SK-N-MC (cell line): Measurements from ENCODE around the gene APMAP.

Source experiments
- DNase-seq: peaks from one replicate; pipeline ENCODE4 v3.0.0-alpha.2; 2011; ENCODE audit warnings: low read depth, low spot score
- H3K27ac ChIP-seq: fragments of 200-600 bp; sonication (generic); 2 replicates; pipeline ENCODE4 v1.5.1; 2016; ENCODE audit warnings: mixed run types
- H3K36me3 ChIP-seq: fragments of 200-600 bp; sonication (generic); 2 replicates; pipeline ENCODE4 v1.6.1; 2017; ENCODE audit warnings: antibody characterized with exemption, low read length, mixed read lengths; ENCODE audit not compliant: insufficient read depth
- H3K4me3 ChIP-seq: fragments of 200-600 bp; sonication (generic); 2 replicates; pipeline ENCODE4 v1.5.1; 2016
- H3K9ac ChIP-seq: fragments of 200-600 bp; sonication (generic); 2 replicates; pipeline ENCODE4 v1.8.0; 2017; ENCODE audit warnings: mixed run types, mixed read lengths; ENCODE audit not compliant: insufficient read length
- H3K9me3 ChIP-seq: fragments of 200-600 bp; sonication (generic); 2 replicates; pipeline ENCODE4 v1.6.1; 2017; ENCODE audit warnings: low read depth, mild to moderate bottlenecking, antibody characterized with exemption, low read length, moderate library complexity, mixed read lengths
- EZH2 ChIP-seq: fragments of 200-600 bp; sonication (generic); IDR thresholded peaks from one replicate; pipeline ENCODE4 v1.6.1; 2017; ENCODE audit warnings: antibody characterized with exemption
- FOXP2 ChIP-seq: optimal IDR thresholded peaks from 2 replicates; pipeline ENCODE3; 2011; ENCODE audit warnings: mild to moderate bottlenecking, moderate library complexity; ENCODE audit not compliant: insufficient read depth; ENCODE audit errors: extremely low read length, control extremely low read depth
- POLR2AphosphoS5 ChIP-seq: IDR thresholded peaks from 2 replicates; pipeline ENCODE4 v1.6.1; 2012; ENCODE audit warnings: mild to moderate bottlenecking, low read depth, low read length, borderline replicate concordance

The APMAP gene

DNA sequence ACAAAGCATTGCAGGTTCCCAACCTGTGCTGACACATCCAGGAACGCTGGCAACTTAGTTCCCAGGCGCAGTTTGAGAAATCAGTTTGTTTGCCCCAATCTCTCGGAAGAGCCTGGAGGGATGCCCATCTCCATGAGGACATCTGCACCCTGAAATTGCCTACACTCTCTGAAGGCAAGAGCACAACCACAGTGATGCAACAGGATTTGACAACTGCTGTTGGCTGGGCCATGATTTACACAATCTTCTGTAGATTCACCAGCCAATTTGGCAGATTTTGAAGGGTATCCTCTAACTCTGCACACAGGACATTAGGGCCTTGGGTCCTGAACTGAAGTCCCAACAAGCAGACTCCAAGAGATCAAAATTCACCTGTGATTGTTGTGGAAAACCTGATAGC is 3.4 kb downstream of the APMAP start:
- Histone ChIP-seq H3K9ac (no peak overlapping the region), H3K27ac (no peak overlapping the region), H3K36me3 (no peaks in the 10 kb centered on the region), H3K9me3 (no peaks in the 10 kb centered on the region), H3K4me3 (no peak overlapping the region)
- DNase-seq = no peak
- TF ChIP-seq FOXP2 (no peak), EZH2 (no peak), POLR2AphosphoS5 (no peak)

- Histone ChIP-seq H3K27ac (no peak overlapping the region), H3K9ac (no peak overlapping the region), H3K36me3 (no peaks in the 10 kb centered on the region), H3K9me3 (no peaks in the 10 kb centered on the region), H3K4me3 (no peak overlapping the region)
- DNase-seq = no peak
- TF ChIP-seq EZH2 (no peak), FOXP2 (no peak), POLR2AphosphoS5 (no peak)
These were observed 4.4 kb downstream of the APMAP start for GRCh38 chr20:24987873-24988835.

GRCh38 chr20:24987244-24987643 is 5.3 kb downstream of the APMAP start:
- no peak overlapping the region for H3K4me3 ChIP-seq
- TF ChIP-seq EZH2 = no peak
- TF ChIP-seq FOXP2 = no peak
- TF ChIP-seq POLR2AphosphoS5 = no peak
- no peak overlapping the region for H3K9ac ChIP-seq
- no peaks in the 10 kb centered on the region for H3K9me3 ChIP-seq
- H3K27ac ChIP-seq = no peak overlapping the region
- 0 out of 2 replicates have a peak, but pooled peaks cover 4% of the 10 kb centered on the region for H3K36me3 ChIP-seq
- DNase-seq = no peak

- TF ChIP-seq POLR2AphosphoS5 (no peak), EZH2 (no peak), FOXP2 (no peak)
- Histone ChIP-seq H3K9ac (no peak overlapping the region), H3K4me3 (no peak overlapping the region), H3K36me3 (peaks cover 4% of the 10 kb centered on the region; the same call in 1 of the 2 replicates), H3K9me3 (no peaks in the 10 kb centered on the region), H3K27ac (no peak overlapping the region)
- no peak for DNase-seq
These were observed 6.0 kb downstream of the APMAP start for GRCh38 chr20:24986436-24987015.

DNA sequence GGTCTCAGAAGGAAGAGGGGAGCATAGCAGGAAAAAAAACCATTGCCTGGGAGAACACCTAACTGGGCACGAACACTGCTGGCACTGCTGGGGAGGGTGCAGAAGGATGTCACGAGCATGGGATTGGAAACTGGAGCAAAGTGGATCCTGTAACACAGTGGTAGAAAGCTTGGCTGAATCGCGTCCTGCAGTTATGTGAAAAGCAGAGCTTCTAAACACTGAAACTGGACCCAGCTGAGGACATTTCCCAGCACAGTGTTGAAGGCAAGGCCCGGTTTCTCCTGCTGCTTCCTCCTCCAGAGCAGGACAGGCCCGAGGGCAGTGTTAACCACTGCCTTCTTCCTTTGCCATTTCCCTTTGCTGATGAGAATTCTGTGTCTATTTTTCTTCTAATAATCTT is 6.7 kb downstream of the APMAP start:
- H3K9me3 ChIP-seq = no peaks in the 10 kb centered on the region
- H3K4me3 ChIP-seq = no peak overlapping the region
- no peak for TF ChIP-seq POLR2AphosphoS5
- no peak for TF ChIP-seq FOXP2
- no peak for TF ChIP-seq EZH2
- DNase-seq = no peak
- no peak overlapping the region for H3K9ac ChIP-seq
- no peak overlapping the region for H3K27ac ChIP-seq
- H3K36me3 ChIP-seq = peaks cover 11% of the 10 kb centered on the region; the same call in 1 of the 2 replicates

- Histone ChIP-seq H3K9ac (no peak overlapping the region), H3K36me3 (peaks cover 18% of the 10 kb centered on the region; the same call in 1 of the 2 replicates), H3K27ac (no peak overlapping the region), H3K9me3 (no peaks in the 10 kb centered on the region), H3K4me3 (no peak overlapping the region)
- TF ChIP-seq FOXP2 (no peak), EZH2 (no peak), POLR2AphosphoS5 (no peak)
- DNase-seq = no peak
These were observed 7.5 kb downstream of the APMAP start for GRCh38 chr20:24984961-24985640.

DNA sequence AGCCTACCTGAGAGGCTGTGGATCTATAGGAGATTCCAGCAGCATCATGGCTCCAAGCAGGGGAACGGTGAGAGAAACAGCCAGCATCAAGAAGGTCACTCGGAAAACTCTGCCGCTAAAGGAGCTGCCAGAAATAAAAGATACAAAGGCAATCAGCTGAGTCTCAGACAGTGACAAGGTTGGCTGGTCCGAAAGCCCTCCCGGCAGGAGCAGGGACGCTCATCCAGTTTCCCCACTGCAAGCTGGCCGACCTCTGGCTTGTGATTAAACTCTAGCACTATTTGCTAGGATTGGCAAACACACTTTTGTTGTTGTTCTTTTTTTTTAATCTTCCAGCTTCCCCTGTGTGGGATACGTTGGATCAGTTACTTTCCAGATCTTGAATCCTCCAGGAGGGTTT is 8.7 kb downstream of the APMAP start:
- H3K4me3 ChIP-seq = no peak overlapping the region
- no peak for DNase-seq
- no peak overlapping the region for H3K27ac ChIP-seq
- H3K9me3 ChIP-seq = no peaks in the 10 kb centered on the region
- H3K9ac ChIP-seq = no peak overlapping the region
- TF ChIP-seq EZH2 = no peak
- TF ChIP-seq FOXP2 = no peak
- no peak for TF ChIP-seq POLR2AphosphoS5
- peaks cover 21% of the 10 kb centered on the region; the same call in 1 of the 2 replicates for H3K36me3 ChIP-seq

DNA sequence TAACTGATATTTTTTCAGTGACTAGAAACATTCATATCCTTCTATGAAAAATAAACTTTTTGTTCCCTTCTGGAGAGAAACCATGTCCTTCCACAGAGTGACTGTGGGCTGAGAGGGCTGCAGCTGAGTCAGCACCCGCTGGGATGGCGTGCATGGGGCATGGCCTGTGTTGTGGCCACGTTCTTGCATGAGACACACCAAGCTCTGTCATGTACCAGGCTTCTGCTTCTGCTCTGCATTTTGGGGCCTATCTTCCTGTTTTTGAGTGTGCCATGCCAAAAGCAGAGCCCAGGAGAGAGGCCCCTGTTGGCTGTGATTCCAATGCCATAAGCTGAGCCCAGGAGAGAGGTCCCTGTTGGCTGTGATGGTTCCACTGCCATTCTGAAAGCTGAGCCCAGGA is 10.8 kb downstream of the APMAP start:
- no peak for DNase-seq
- Histone ChIP-seq H3K27ac (no peak overlapping the region), H3K4me3 (no peak overlapping the region), H3K36me3 (peaks cover 32% of the 10 kb centered on the region; the same call in 1 of the 2 replicates), H3K9ac (no peak overlapping the region), H3K9me3 (no peaks in the 10 kb centered on the region)
- TF ChIP-seq POLR2AphosphoS5 = no peak
- no peak for TF ChIP-seq FOXP2
- TF ChIP-seq EZH2 = no peak
